Measurements from ENCODE around the gene FOXP3.
A peak's percentile ranks its signal among the peaks of the same experiment; 100 is the strongest.

The FOXP3 gene

DNA sequence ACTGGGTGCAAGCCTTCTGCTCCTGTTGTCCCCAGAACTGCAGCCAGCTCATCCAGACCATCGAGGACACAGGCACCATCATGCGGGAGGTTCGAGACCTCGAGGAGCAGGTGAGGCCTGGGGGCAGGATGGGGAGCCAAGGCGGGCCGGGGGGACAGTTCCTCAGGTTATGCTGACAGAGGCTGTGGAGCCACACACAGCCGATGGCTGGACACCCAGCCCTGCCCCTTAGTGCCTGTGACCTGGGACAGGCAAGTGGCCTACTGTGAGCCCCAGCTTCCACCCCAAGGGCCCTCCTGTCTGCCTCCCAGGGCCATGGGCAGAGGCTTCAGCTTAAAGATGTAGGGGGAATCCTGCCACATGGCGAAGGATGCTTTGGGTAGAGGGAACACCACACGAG is 14.9 kb downstream of the FOXP3 start:
- Histone ChIP-seq H3K27ac (no peak overlapping the region), H3K9me3 (replicated peaks in 1 of 11) (no peaks in the 10 kb centered on the region), H3K4me1 (peaks cover 0 to 13% (median 0%) of the 10 kb centered on the region in 10 experiments; a peak in 3 of 20 replicates), H3K27me3 (peaks cover 10 to 54% (median 30%) of the 10 kb centered on the region in 11 experiments), H3K4me3 (no peak overlapping the region), H3K9ac (no peak overlapping the region), H4K20me1 (peaks cover 0 to 31% (median 0%) of the 10 kb centered on the region in 11 experiments; a peak in 9 of 22 replicates), H3K4me2 (no peak overlapping the region), H3K36me3 (peaks cover 14 to 59% (median 29%) of the 10 kb centered on the region in 11 experiments; a peak in 18 of 22 replicates)
- no peak for TF ChIP-seq Cebpa-rat (IDR thresholded peaks at IDR 0.05)

DNA sequence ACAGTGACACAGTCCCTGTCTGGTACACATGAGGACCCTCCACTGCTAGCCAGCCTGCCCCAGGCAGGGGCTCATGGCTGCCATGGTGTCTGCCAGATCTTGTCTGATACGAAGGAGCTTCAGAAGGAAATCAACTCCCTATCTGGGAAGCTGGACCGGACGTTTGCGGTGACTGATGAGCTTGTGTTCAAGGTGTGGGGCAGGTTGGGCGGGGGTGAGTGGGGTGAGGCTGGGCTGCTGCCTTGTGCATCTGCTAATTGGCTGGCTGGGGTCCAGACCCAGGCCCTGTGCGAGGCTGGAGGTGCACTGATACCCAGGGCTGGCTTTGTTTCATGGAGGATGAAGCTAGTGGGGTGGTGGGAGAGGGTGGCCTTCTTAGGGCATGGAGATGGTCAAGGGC is 15.4 kb downstream of the FOXP3 start:
- peaks cover 0 to 29% (median 0%) of the 10 kb centered on the region in 11 experiments; a peak in 9 of 22 replicates for H4K20me1 ChIP-seq
- H3K4me3 ChIP-seq = no peak overlapping the region
- peaks cover 0 to 13% (median 0%) of the 10 kb centered on the region in 10 experiments; a peak in 3 of 20 replicates for H3K4me1 ChIP-seq
- H3K27ac ChIP-seq = no peak overlapping the region
- H3K27me3 ChIP-seq = peaks cover 15 to 60% (median 35%) of the 10 kb centered on the region in 11 experiments
- TF ChIP-seq Cebpa-rat (IDR thresholded peaks at IDR 0.05) = no peak
- H3K9me3 ChIP-seq (replicated peaks in 1 of 11) = no peaks in the 10 kb centered on the region
- H3K9ac ChIP-seq = no peak overlapping the region
- H3K4me2 ChIP-seq = no peak overlapping the region
- peaks cover 14 to 65% (median 34%) of the 10 kb centered on the region in 11 experiments; a peak in 18 of 22 replicates for H3K36me3 ChIP-seq

DNA sequence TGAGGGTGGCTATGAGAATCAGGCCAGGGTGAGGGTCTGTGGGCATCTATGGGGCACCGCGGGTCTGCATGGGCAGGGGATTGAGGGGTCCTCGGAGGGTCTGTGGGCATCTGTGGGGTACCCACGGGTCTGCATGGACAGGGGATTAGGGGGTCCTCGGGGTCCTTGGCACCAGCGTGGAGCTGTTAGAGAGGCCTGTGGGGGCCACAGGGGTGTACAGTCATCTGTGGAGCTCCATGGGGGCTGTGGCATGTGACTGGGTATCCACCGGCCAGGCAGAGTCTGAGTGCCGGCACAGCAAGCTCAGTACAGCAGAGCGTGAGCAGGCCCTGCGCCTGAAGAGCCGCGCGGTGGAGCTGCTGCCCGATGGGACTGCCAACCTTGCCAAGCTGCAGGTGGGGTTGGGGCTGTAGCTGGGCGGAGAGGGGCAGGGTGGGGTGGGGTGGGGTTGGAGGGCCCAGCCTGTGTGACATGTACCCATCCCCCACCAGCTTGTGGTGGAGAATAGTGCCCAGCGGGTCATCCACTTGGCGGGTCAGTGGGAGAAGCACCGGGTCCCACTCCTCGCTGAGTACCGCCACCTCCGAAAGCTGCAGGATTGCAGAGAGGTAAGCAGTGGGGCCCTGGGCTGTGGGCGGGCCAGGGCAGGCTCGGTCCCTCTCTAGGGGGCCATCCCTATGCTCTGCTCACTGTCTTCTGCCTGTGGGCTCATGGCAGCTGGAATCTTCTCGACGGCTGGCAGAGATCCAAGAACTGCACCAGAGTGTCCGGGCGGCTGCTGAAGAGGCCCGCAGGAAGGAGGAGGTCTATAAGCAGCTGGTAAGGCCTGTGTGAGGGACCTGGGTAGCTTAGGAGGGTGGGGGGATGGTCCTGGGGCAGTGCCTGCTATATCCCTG is 16.3 kb downstream of the FOXP3 start:
- TF ChIP-seq Cebpa-rat (IDR thresholded peaks at IDR 0.05) = no peak
- H3K4me3 ChIP-seq = no peak overlapping the region
- H3K9ac ChIP-seq = no peak overlapping the region
- H3K27me3 ChIP-seq = peaks cover 23 to 61% (median 40%) of the 10 kb centered on the region in 11 experiments
- H4K20me1 ChIP-seq = peaks cover 0 to 26% (median 0%) of the 10 kb centered on the region in 11 experiments; a peak in 8 of 22 replicates
- H3K4me2 ChIP-seq = no peak overlapping the region
- no peaks in the 10 kb centered on the region for H3K9me3 ChIP-seq (replicated peaks in 1 of 11)
- H3K27ac ChIP-seq = no peak overlapping the region
- peaks cover 14 to 74% (median 42%) of the 10 kb centered on the region in 11 experiments; a peak in 18 of 22 replicates for H3K36me3 ChIP-seq
- H3K4me1 ChIP-seq = peaks cover 0 to 4% (median 0%) of the 10 kb centered on the region in 10 experiments; a peak in 3 of 20 replicates

DNA sequence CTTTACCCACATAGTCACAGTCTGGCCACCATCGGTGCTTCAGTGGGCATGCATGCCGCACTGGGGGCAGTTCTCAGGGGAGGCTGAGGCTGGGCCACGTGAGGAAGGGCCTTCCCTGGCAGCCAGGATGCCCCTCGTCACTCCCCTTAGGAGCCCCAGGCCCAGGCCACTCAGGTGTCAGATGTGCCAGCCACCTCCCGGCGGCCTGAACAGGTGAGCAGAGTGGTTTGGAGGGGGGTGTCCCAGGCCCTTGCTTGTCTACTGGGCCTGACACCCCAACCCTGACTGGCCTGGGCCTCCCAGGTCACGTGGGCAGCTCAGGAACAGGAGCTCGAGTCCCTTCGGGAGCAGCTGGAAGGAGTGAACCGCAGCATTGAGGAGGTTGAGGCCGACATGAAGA is 17.2 kb downstream of the FOXP3 start:
- H3K9me3 ChIP-seq (replicated peaks in 1 of 11) = no peaks in the 10 kb centered on the region
- H3K4me2 ChIP-seq = no peak overlapping the region
- no peak overlapping the region for H3K9ac ChIP-seq
- peaks cover 14 to 82% (median 50%) of the 10 kb centered on the region in 11 experiments; a peak in 19 of 22 replicates for H3K36me3 ChIP-seq
- no peak for TF ChIP-seq Cebpa-rat (IDR thresholded peaks at IDR 0.05)
- peaks cover 0 to 26% (median 0%) of the 10 kb centered on the region in 11 experiments; a peak in 8 of 22 replicates for H4K20me1 ChIP-seq
- H3K27me3 ChIP-seq = peaks cover 25 to 61% (median 47%) of the 10 kb centered on the region in 11 experiments
- H3K4me3 ChIP-seq = no peak overlapping the region
- H3K27ac ChIP-seq = no peak overlapping the region
- peaks cover 0 to 9% (median under 1%) of the 10 kb centered on the region in 10 experiments; a peak in 8 of 20 replicates for H3K4me1 ChIP-seq

DNA sequence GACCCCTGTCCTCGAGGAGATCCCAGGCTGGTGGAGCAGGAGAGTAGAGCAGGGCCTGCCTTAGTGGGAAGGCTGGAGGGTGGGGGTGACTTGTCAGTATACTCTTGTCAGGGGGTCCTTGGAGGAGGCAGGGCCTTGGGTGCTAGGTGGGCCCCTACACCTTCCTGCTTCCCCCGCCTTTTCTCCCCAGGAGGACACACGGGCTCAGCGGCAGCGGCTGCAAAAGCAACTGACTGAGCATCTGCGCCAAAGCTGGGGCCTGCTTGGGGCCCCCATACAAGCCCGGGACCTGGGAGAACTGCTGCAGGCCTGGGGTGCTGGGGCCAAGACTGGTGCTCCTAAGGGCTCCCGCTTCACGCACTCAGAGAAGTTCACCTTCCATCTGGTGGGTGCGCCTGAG is 18.0 kb downstream of the FOXP3 start:
- Histone ChIP-seq H3K4me2 (no peak overlapping the region), H3K9me3 (replicated peaks in 1 of 11) (no peaks in the 10 kb centered on the region), H3K9ac (no peak overlapping the region), H3K4me1 (peaks cover 0 to 16% (median 5%) of the 10 kb centered on the region in 10 experiments; a peak in 10 of 20 replicates), H3K36me3 (peaks cover 14 to 85% (median 50%) of the 10 kb centered on the region in 11 experiments; a peak in 19 of 22 replicates), H3K27ac (no peak overlapping the region), H3K4me3 (no peak overlapping the region), H4K20me1 (peaks cover 0 to 26% (median 0%) of the 10 kb centered on the region in 11 experiments; a peak in 8 of 22 replicates), H3K27me3 (peaks cover 23 to 65% (median 52%) of the 10 kb centered on the region in 11 experiments)
- no peak for TF ChIP-seq Cebpa-rat (IDR thresholded peaks at IDR 0.05)

DNA sequence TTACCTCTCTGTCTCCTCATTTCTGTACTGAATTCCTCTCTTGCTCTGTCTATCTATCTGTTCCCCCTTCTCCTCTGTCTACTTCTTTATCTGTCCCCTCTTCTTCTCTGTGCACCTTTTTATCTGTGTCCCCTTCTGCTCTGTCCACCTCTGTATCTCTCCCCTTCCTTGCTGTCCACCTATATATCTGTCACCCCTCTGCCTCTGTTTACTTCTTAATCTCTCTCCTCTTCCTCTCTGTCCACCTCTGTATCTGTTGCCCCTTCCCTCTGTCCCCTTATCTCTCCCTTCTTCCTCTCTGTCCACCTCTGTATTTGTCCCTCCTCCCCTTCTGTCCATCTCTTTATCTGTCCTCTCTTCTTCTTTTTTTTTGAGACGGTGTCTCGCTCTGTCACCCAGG is 20.3 kb downstream of the FOXP3 start:
- Histone ChIP-seq H3K4me2 (no peak overlapping the region), H3K36me3 (peaks cover 14 to 69% (median 46%) of the 10 kb centered on the region in 11 experiments; a peak in 19 of 22 replicates), H3K9ac (no peak overlapping the region), H3K4me1 (peaks cover 0 to 31% (median 12%) of the 10 kb centered on the region in 10 experiments; a peak in 11 of 20 replicates), H3K27me3 (peaks cover 33 to 82% (median 56%) of the 10 kb centered on the region in 11 experiments), H4K20me1 (peaks cover 0 to 17% (median 0%) of the 10 kb centered on the region in 11 experiments; a peak in 9 of 22 replicates), H3K27ac (no peak overlapping the region), H3K4me3 (no peak overlapping the region), H3K9me3 (replicated peaks in 1 of 11) (no peaks in the 10 kb centered on the region)
- no peak for TF ChIP-seq Cebpa-rat (IDR thresholded peaks at IDR 0.05)

DNA sequence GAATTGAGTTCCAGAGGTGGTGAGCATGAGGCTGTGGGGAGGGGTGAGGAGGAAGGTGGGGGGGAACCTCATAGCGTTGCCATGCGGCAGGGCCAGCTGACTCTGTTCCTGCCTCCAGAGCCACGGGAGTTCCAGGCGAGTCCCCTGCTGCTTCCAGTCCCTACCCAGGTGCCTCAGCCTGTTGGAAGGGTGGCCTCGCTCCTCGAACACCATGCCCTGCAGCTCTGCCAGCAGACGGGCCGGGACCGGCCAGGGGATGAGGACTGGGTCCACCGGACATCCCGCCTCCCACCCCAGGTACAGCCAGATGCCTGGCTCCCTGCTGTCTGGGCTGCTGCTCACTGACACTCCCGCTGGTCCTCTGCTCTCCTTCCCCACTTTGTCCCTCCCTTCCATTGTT is 21.3 kb downstream of the FOXP3 start:
- TF ChIP-seq Cebpa-rat (IDR thresholded peaks at IDR 0.05) = no peak
- Histone ChIP-seq H4K20me1 (peaks cover 0 to 17% (median 0%) of the 10 kb centered on the region in 11 experiments; a peak in 9 of 22 replicates), H3K4me2 (peak overlapping the region in 2 of 11 experiments; percentile 5 to 41; a peak in 1 of 22 replicates), H3K4me1 (peaks cover 0 to 41% (median 15%) of the 10 kb centered on the region in 10 experiments; a peak in 11 of 20 replicates), H3K9me3 (replicated peaks in 1 of 11) (no peaks in the 10 kb centered on the region), H3K36me3 (peaks cover 14 to 60% (median 39%) of the 10 kb centered on the region in 11 experiments; a peak in 19 of 22 replicates), H3K4me3 (no peak overlapping the region), H3K27me3 (peaks cover 33 to 82% (median 56%) of the 10 kb centered on the region in 11 experiments), H3K27ac (peak overlapping the region in 1 of 11 experiments; percentile 4; a peak in 2 of 22 replicates), H3K9ac (no peak overlapping the region)

DNA sequence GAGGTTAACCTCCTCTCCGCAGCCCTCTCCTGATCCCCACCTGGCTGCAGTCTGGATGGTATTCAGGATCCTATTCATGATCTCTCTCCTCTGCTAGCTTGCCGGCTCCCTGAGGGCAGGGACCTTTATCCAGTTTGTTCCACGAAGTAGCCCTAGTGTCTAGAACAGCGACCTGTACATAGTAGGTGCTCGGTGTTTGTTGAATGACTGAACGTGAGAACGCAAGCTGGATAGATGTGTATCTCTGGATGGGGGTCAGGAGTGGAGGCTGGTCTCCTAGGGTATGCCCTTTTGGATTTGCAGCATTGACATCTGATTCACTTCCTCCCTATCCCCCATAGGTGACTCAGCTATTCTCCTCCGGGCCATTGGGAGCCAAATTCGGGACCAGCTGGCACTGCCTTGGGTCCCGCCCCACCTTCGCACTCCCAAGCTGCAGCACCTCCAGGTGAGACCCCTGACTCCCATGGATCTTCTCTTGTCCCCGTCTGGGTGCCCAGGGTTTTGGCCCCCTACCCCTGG is 21.9 kb downstream of the FOXP3 start:
- H3K9me3 ChIP-seq (replicated peaks in 1 of 11) = no peaks in the 10 kb centered on the region
- TF ChIP-seq Cebpa-rat (IDR thresholded peaks at IDR 0.05) = no peak
- peak overlapping the region in 3 of 11 experiments; percentile 4 to 15 (median 12); a peak in 2 of 22 replicates for H3K27ac ChIP-seq
- H3K27me3 ChIP-seq = peaks cover 33 to 82% (median 56%) of the 10 kb centered on the region in 11 experiments
- H3K4me3 ChIP-seq = no peak overlapping the region
- no peak overlapping the region for H3K9ac ChIP-seq
- peaks cover 0 to 46% (median 19%) of the 10 kb centered on the region in 10 experiments; a peak in 14 of 20 replicates for H3K4me1 ChIP-seq
- H3K4me2 ChIP-seq = peak overlapping the region in 3 of 11 experiments; percentile 5 to 41 (median 30); a peak in 4 of 22 replicates
- H4K20me1 ChIP-seq = peaks cover 0 to 14% (median 0%) of the 10 kb centered on the region in 11 experiments; a peak in 9 of 22 replicates
- peaks cover 10 to 55% (median 35%) of the 10 kb centered on the region in 11 experiments; a peak in 19 of 22 replicates for H3K36me3 ChIP-seq

Measured in BLaER1 treated with 17β-estradiol and CSF1 and Interleukin-3, amounts not matched to agents 10 nM and 100 nM (cell line).